Measurements from ENCODE around the gene CAVIN1. TPM values are rescaled to one million over a fixed set of nuclear protein-coding genes. Genes with fewer than 3 reads are reported as not detected.

The CAVIN1 gene
- total RNA-seq: 510 and 922 TPM in 2 replicates

GRCh38 chr17:42422958-42423712 is at the start of gene CAVIN1:
CAVIN1 (minus strand) TSS chr17:42423256; CDS start chr17:42423097, 159 bp downstream.

GRCh38 chr17:42458497-42459255 is 35.6 kb upstream of the CAVIN1 start, which contains the start of gene ATP6V0A1:
ATP6V0A1 (plus strand) TSS chr17:42458878; CDS start chr17:42460895, 2,017 bp downstream.

GRCh38 chr17:42388381-42389134 is 34.5 kb downstream of the CAVIN1 start, which contains the start of gene STAT3:
STAT3 (minus strand) TSS chr17:42388442; CDS start chr17:42348516, 39,926 bp downstream.

Other genes starting within 250 kb of the CAVIN1 start
- not detected in 2 replicates for gene KCNH4, start 242.1 kb downstream of the CAVIN1 start, total RNA-seq
- gene HCRT, start 237.8 kb downstream of the CAVIN1 start, total RNA-seq: not detected in 2 replicates
- 11.7 and 18.6 TPM in 2 replicates for gene GHDC, start 228.8 kb downstream of the CAVIN1 start, total RNA-seq
- 19.6 and 20.9 TPM in 2 replicates for gene STAT5B, start 146.9 kb downstream of the CAVIN1 start, total RNA-seq
- gene STAT5A, start 134.8 kb downstream of the CAVIN1 start, total RNA-seq: 28.2 and 31.7 TPM in 2 replicates
- 110 and 130 TPM in 2 replicates for gene STAT3, start 34.8 kb downstream of the CAVIN1 start, total RNA-seq
- gene ATP6V0A1, start 35.6 kb upstream of the CAVIN1 start, total RNA-seq: 19.4 and 23.2 TPM in 2 replicates
- gene NAGLU, start 113.0 kb upstream of the CAVIN1 start, total RNA-seq: 60.7 and 96.4 TPM in 2 replicates
- 4.0 and 4.9 TPM in 2 replicates for gene HSD17B1, start 129.7 kb upstream of the CAVIN1 start, total RNA-seq
- gene COASY, start 138.9 kb upstream of the CAVIN1 start, total RNA-seq: 28.9 and 30.2 TPM in 2 replicates
- 32.6 and 34.0 TPM in 2 replicates for gene MLX, start 143.8 kb upstream of the CAVIN1 start, total RNA-seq
- gene PSMC3IP, start 154.5 kb upstream of the CAVIN1 start, total RNA-seq: 1.9 and 2.5 TPM in 2 replicates
- gene RETREG3, start 186.1 kb upstream of the CAVIN1 start, total RNA-seq: 38.4 and 42.7 TPM in 2 replicates
- 21.0 and 35.8 TPM in 2 replicates for gene TUBG1, start 186.4 kb upstream of the CAVIN1 start, total RNA-seq
- gene TUBG2, start 236.0 kb upstream of the CAVIN1 start, total RNA-seq: 17.1 and 17.2 TPM in 2 replicates